Measurements from ENCODE around the gene LEMD2.

Gene LEMD2

GRCh38 chr6:33824461-33825154 lies 35.7 kb upstream of the LEMD2 start:
- H3K36me3 ChIP-seq (replicated peaks) = no peaks in the 10 kb centered on the region
- no peak for TF ChIP-seq CTCF (IDR thresholded peaks at IDR 0.05; ENCODE audit: low read depth, low read length, missing control alignments)
- H3K27me3 ChIP-seq (replicated peaks) = peaks cover 6% of the 10 kb centered on the region
- H3K27ac ChIP-seq = no peak overlapping the region
- in situ Hi-C loops (cut with HindIII; ENCODE audit: low pct_ligation_motif_present, low sequenced_read_pairs) = no loop called here
- no peak overlapping the region for H3K4me3 ChIP-seq (ENCODE audit: low read depth, low read length)
- peak; percentile 9 for DNase-seq

- no peak for DNase-seq
- TF ChIP-seq CTCF (IDR thresholded peaks at IDR 0.05; ENCODE audit: low read depth, low read length, missing control alignments) = no peak
- peaks cover 4% of the 10 kb centered on the region for H3K27me3 ChIP-seq (replicated peaks)
- H3K36me3 ChIP-seq (replicated peaks) = no peaks in the 10 kb centered on the region
- no peak overlapping the region for H3K4me3 ChIP-seq (ENCODE audit: low read depth, low read length)
- no peak overlapping the region for H3K27ac ChIP-seq
- in situ Hi-C loops (cut with HindIII; ENCODE audit: low pct_ligation_motif_present, low sequenced_read_pairs) = no loop called here
Observed at GRCh38 chr6:33823806-33824205, 34.9 kb upstream of the LEMD2 start.

- DNase-seq = peak; percentile 12
- no peak overlapping the region for H3K27ac ChIP-seq
- TF ChIP-seq CTCF (IDR thresholded peaks at IDR 0.05; ENCODE audit: low read depth, low read length, missing control alignments) = peak; percentile 60
- no peaks in the 10 kb centered on the region for H3K27me3 ChIP-seq (replicated peaks)
- no peak overlapping the region for H3K4me3 ChIP-seq (ENCODE audit: low read depth, low read length)
- in situ Hi-C loops (cut with HindIII; ENCODE audit: low pct_ligation_motif_present, low sequenced_read_pairs) = no loop called here
- H3K36me3 ChIP-seq (replicated peaks) = no peaks in the 10 kb centered on the region
Observed at GRCh38 chr6:33822575-33823395, 33.9 kb upstream of the LEMD2 start.

GRCh38 chr6:33820784-33821520 lies 32.0 kb upstream of the LEMD2 start:
- Histone ChIP-seq H3K36me3 (replicated peaks) (no peaks in the 10 kb centered on the region), H3K27me3 (replicated peaks) (no peaks in the 10 kb centered on the region), H3K4me3 (ENCODE audit: low read depth, low read length) (no peak overlapping the region), H3K27ac (no peak overlapping the region)
- TF ChIP-seq CTCF (IDR thresholded peaks at IDR 0.05; ENCODE audit: low read depth, low read length, missing control alignments) = no peak
- no peak for DNase-seq
- in situ Hi-C loops (cut with HindIII; ENCODE audit: low pct_ligation_motif_present, low sequenced_read_pairs) = no loop called here

- TF ChIP-seq CTCF (IDR thresholded peaks at IDR 0.05; ENCODE audit: low read depth, low read length, missing control alignments) = no peak
Observed at GRCh38 chr6:33820243-33820642, 31.3 kb upstream of the LEMD2 start.

More at GRCh38 chr6:33820243-33820642, 31.3 kb upstream of the LEMD2 start:
- Histone ChIP-seq H3K27me3 (replicated peaks) (no peaks in the 10 kb centered on the region), H3K27ac (no peak overlapping the region), H3K36me3 (replicated peaks) (no peaks in the 10 kb centered on the region), H3K4me3 (ENCODE audit: low read depth, low read length) (no peak overlapping the region)
- in situ Hi-C loops (cut with HindIII; ENCODE audit: low pct_ligation_motif_present, low sequenced_read_pairs) = no loop called here
- DNase-seq = no peak

Data from brain microvascular endothelial cell (primary cell).